HL-60 (cell line): ENCODE results near the gene CLASP2.

ENCODE experiments used
- DNase-seq, 2 experiments: peaks; one replicate each; pipeline ENCODE4 v3.0.0-alpha.2; 2010 to 2020; ENCODE audit warnings: low read depth in 1 of 2, low spot score in 1 of 2
- H3K27ac ChIP-seq: fragments of 250-450 bp; sonication (Bioruptor Pico); replicated peaks from 2 replicates; pipeline ENCODE4 v1.5.1; 2020; ENCODE audit warnings: mild to moderate bottlenecking, moderate library complexity
- H3K27me3 ChIP-seq: fragments of 250-450 bp; sonication (Bioruptor Pico); 2 replicates; pipeline ENCODE4 v1.5.1; 2021; ENCODE audit warnings: mild to moderate bottlenecking, moderate library complexity; ENCODE audit not compliant: insufficient read depth, poor library complexity, severe bottlenecking
- H3K4me3 ChIP-seq: replicated peaks from 2 replicates; pipeline ENCODE4 v1.5.1; 2011; ENCODE audit warnings: mild to moderate bottlenecking, control low read depth, low read length; ENCODE audit not compliant: insufficient read depth
- CTCF ChIP-seq: IDR thresholded peaks from one replicate; pipeline ENCODE4 v1.5.1; 2011; ENCODE audit warnings: low read length, control low read depth, inconsistent platforms; ENCODE audit not compliant: insufficient read depth
- GABPA ChIP-seq: IDR thresholded peaks from 2 replicates; pipeline ENCODE4 v1.6.1; 2012; ENCODE audit warnings: low read depth
- POLR2AphosphoS5 ChIP-seq: IDR thresholded peaks from 2 replicates; pipeline ENCODE4 v1.6.1; 2012; ENCODE audit warnings: low read depth
- REST ChIP-seq: IDR thresholded peaks from 2 replicates; pipeline ENCODE4 v1.6.1; 2012; ENCODE audit warnings: low read depth; ENCODE audit not compliant: insufficient replicate concordance
- SPI1 ChIP-seq: IDR thresholded peaks from 2 replicates; pipeline ENCODE4 v1.6.1; 2012; ENCODE audit warnings: low read depth, mild to moderate bottlenecking, borderline replicate concordance

The CLASP2 gene

GRCh38 chr3:33482111-33482521 is 235.9 kb downstream of the CLASP2 start:
- H3K4me3 ChIP-seq: no peak overlapping the region
- no peaks in the 10 kb centered on the region for H3K27me3 ChIP-seq
- H3K27ac ChIP-seq: no peak overlapping the region
- TF ChIP-seq SPI1: no peak
- no peak for TF ChIP-seq POLR2AphosphoS5
- no peak for TF ChIP-seq REST
- TF ChIP-seq CTCF: no peak
- TF ChIP-seq GABPA: no peak
- DNase-seq: no peak

GRCh38 chr3:33474896-33475295 is 243.2 kb downstream of the CLASP2 start:
- Histone ChIP-seq H3K27me3 (no peaks in the 10 kb centered on the region), H3K4me3 (no peak overlapping the region), H3K27ac (no peak overlapping the region)
- no peak for DNase-seq
- TF ChIP-seq SPI1: no peak
- TF ChIP-seq REST: no peak
- TF ChIP-seq POLR2AphosphoS5: no peak
- no peak for TF ChIP-seq GABPA
- TF ChIP-seq CTCF: no peak

- Histone ChIP-seq H3K4me3 (no peak overlapping the region), H3K27me3 (no peaks in the 10 kb centered on the region), H3K27ac (no peak overlapping the region)
- TF ChIP-seq GABPA (no peak), SPI1 (no peak), POLR2AphosphoS5 (no peak), REST (no peak), CTCF (no peak)
- DNase-seq: no peak
These were observed 244.2 kb downstream of the CLASP2 start for GRCh38 chr3:33473813-33474212.
